Sigmoid colon (tissue), 7 donors: ENCODE measurements around the gene PDE7B. TPM values are rescaled to one million over a fixed set of nuclear protein-coding genes. Genes with fewer than 3 reads are reported as not detected.

Experiments
- DNase-seq: peaks from one replicate; pipeline ENCODE4 v3.0.0-alpha.2; 2019
- H3K27ac ChIP-seq, 4 donors: fragments of 200-600 bp; sonication (generic); one replicate each; pipeline ENCODE4 v1.5.1; 2016 to 2019; ENCODE audit warnings: mild to moderate bottlenecking in 1 of 4
- H3K27me3 ChIP-seq, 3 donors: fragments of 200-600 bp; sonication (generic); one replicate each; pipeline ENCODE4 v1.5.1; 2019; ENCODE audit warnings: mild to moderate bottlenecking in 1 of 3
- H3K36me3 ChIP-seq, 4 donors: fragments of 200-600 bp; sonication (generic); one replicate each; pipeline ENCODE4 v1.5.1; 2016 to 2019
- H3K4me1 ChIP-seq, 4 donors: fragments of 200-600 bp; sonication (generic); one replicate each; pipeline ENCODE4 v1.5.1; 2017 to 2019
- H3K4me3 ChIP-seq, 4 donors: fragments of 200-600 bp; sonication (generic); one replicate each; pipeline ENCODE4 v1.5.1; 2017 to 2019; ENCODE audit warnings: mild to moderate bottlenecking in 2 of 4, moderate library complexity in 1 of 4
- H3K9me3 ChIP-seq, 4 donors: fragments of 200-600 bp in 3 of 4; sonication (generic) in 3 of 4; one replicate each; pipeline versions ENCODE4 v1.5.1 to v1.6.1; 2013 to 2019
- EP300 ChIP-seq, 4 donors: sonication (generic); formaldehyde crosslinking; IDR thresholded peaks; one replicate each; pipeline ENCODE4 v1.6.1; 2017; ENCODE audit warnings: antibody characterized with exemption in 4 of 4
- POLR2A ChIP-seq, 2 donors: fragments of 450-650 bp; IDR thresholded peaks; one replicate each; pipeline ENCODE4 v1.6.1; 2016; ENCODE audit warnings: antibody characterized with exemption in 2 of 2, mild to moderate bottlenecking in 2 of 2, moderate library complexity in 2 of 2
- POLR2AphosphoS5 ChIP-seq, 4 donors: sonication (generic); formaldehyde crosslinking; IDR thresholded peaks; one replicate each; pipeline ENCODE4 v1.6.1; 2017; ENCODE audit warnings: antibody characterized with exemption in 4 of 4
- WGBS, 2 donors: extraction: QIAGEN DNeasy Blood & Tissue Kit; methylation state at CpG; one replicate each; pipeline ENCODE4 v1.1.7; 2013; 5-methylcytosine and 5-hydroxymethylcytosine counted together
- intact Hi-C: fragments of 100-400 bp; cut with DNase I; formaldehyde crosslinking; loops from one replicate; pipeline ENCODE4 v1.15.1; 2023
- polyA plus RNA-seq, 3 donors: library from polyadenylated mRNA; stranded (reverse); fragments of 200-250 nt; gene quantifications; one replicate each; pipeline ENCODE4 v1.2.3, GENCODE V29; 2013
- total RNA-seq, 4 donors: library from RNA; depleted of rRNA; stranded (reverse); fragments of >200 nt; gene quantifications; one replicate each; pipeline ENCODE4 v1.1.0, GENCODE V29; 2016
- TF ChIP-seq, protein P1 (sequence below), 4 experiments: fragments of 450-650 bp in 3 of 4; fragments of 200-600 bp in 1 of 4; IDR thresholded peaks; one replicate each; pipeline ENCODE4 v1.5.1; 2016 to 2019; ENCODE audit warnings: antibody characterized with exemption in 4 of 4, mild to moderate bottlenecking in 3 of 4, moderate library complexity in 2 of 4
- donor health status: healthy with polysubstance abuse.
- donor health status: Bipolar disorder and iron deficiency.
- donor health status: healthy.

Gene PDE7B
- total and polyA plus RNA-seq, 7 donors = 1.1 to 10.3 (median 6.3) TPM

DNA sequence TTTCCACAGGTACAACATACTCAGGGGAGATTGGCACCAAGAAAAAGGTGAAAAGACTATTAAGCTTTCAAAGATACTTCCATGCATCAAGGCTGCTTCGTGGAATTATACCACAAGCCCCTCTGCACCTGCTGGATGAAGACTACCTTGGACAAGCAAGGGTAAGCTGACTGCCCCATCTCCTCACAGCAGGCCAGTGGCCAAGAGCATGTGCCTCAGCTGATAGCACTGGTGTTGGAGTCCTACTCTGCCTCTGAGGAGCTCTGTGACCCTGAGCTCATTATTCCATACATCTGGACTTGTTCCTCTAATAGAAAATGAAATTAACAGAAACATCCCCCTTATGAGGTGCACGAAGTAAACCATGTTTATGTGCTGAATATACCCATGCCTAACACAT, 295.8 kb downstream of the PDE7B start:
- no peak overlapping the region for H3K27ac ChIP-seq
- no peaks in the 10 kb centered on the region for H3K27me3 ChIP-seq
- H3K4me3 ChIP-seq = no peak overlapping the region
- H3K4me1 ChIP-seq = no peaks in the 10 kb centered on the region
- 77 to 92% methylated on average over 2 of the region's 2 CpGs for WGBS, 2 donors
- H3K9me3 ChIP-seq = no peaks in the 10 kb centered on the region
- TF ChIP-seq EP300 (IDR thresholded peaks at IDR 0.05) (no peak), POLR2AphosphoS5 (IDR thresholded peaks at IDR 0.05) (no peak), POLR2A (IDR thresholded peaks at IDR 0.05) (no peak)
- TF ChIP-seq, protein P1, sequence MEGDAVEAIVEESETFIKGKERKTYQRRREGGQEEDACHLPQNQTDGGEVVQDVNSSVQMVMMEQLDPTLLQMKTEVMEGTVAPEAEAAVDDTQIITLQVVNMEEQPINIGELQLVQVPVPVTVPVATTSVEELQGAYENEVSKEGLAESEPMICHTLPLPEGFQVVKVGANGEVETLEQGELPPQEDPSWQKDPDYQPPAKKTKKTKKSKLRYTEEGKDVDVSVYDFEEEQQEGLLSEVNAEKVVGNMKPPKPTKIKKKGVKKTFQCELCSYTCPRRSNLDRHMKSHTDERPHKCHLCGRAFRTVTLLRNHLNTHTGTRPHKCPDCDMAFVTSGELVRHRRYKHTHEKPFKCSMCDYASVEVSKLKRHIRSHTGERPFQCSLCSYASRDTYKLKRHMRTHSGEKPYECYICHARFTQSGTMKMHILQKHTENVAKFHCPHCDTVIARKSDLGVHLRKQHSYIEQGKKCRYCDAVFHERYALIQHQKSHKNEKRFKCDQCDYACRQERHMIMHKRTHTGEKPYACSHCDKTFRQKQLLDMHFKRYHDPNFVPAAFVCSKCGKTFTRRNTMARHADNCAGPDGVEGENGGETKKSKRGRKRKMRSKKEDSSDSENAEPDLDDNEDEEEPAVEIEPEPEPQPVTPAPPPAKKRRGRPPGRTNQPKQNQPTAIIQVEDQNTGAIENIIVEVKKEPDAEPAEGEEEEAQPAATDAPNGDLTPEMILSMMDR (IDR thresholded peaks at IDR 0.05) = no peak
- H3K36me3 ChIP-seq = no peaks in the 10 kb centered on the region
- DNase-seq = no peak
- intact Hi-C loops = no loop called here

DNA sequence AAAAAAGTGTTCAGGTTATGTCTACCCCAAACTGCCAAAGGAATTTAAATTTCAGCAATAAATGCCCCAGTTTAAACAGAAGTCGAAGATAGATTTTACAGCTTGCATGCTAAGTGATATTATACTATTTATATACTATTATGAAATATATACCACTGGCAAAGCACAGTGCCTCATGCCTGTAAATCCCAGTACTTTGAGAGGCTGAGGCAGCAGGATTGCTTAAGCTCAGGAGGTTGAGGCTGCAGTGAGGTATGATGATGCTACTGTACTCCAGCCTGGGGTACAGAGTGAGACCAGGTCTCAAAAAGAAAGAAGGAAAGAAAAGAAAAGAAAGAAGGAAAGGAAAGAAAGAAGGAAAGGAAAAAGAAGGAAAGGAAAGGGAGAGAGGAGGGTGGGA, 296.6 kb downstream of the PDE7B start:
- intact Hi-C loops = no loop called here
- no peak overlapping the region for H3K27ac ChIP-seq
- no peak for TF ChIP-seq POLR2AphosphoS5 (IDR thresholded peaks at IDR 0.05)
- TF ChIP-seq EP300 (IDR thresholded peaks at IDR 0.05) = no peak
- TF ChIP-seq, protein P1 (IDR thresholded peaks at IDR 0.05) = no peak
- no peak for TF ChIP-seq POLR2A (IDR thresholded peaks at IDR 0.05)
- H3K4me3 ChIP-seq = no peak overlapping the region
- no peaks in the 10 kb centered on the region for H3K4me1 ChIP-seq
- DNase-seq = no peak
- H3K9me3 ChIP-seq = no peaks in the 10 kb centered on the region
- H3K27me3 ChIP-seq = no peaks in the 10 kb centered on the region
- no peaks in the 10 kb centered on the region for H3K36me3 ChIP-seq
- 19 to 65% methylated on average over 1 of the region's 1 CpG for WGBS, 2 donors

DNA sequence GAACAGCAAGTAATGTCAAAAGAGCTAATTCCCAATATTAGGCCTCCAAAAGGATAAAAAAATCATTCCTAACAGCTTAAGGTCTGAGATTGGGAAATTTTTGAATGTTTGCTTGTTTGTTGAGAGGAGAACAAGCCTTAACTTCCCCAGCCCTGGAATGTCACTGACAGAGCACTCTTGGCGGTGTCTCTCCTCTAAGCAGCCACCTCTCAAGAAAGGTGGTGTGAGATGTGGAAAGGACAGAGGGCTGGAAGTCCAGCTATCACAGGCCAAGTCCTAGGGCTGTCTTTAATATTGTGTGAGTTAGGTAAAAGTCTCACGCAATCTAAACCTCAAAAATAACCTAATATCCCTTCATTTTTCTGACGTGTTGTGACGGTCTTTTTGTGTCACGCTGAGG, 297.0 kb downstream of the PDE7B start:
- Histone ChIP-seq H3K27me3 (no peaks in the 10 kb centered on the region), H3K9me3 (no peaks in the 10 kb centered on the region), H3K4me3 (no peak overlapping the region), H3K4me1 (no peaks in the 10 kb centered on the region), H3K36me3 (no peaks in the 10 kb centered on the region), H3K27ac (no peak overlapping the region)
- DNase-seq = no peak
- WGBS, 2 donors = 79 to 87% methylated on average over 5 of the region's 5 CpGs
- intact Hi-C loops = no loop called here
- TF ChIP-seq EP300 (IDR thresholded peaks at IDR 0.05) = no peak
- TF ChIP-seq, protein P1 (IDR thresholded peaks at IDR 0.05) = no peak
- TF ChIP-seq POLR2AphosphoS5 (IDR thresholded peaks at IDR 0.05) = no peak
- no peak for TF ChIP-seq POLR2A (IDR thresholded peaks at IDR 0.05)

DNA sequence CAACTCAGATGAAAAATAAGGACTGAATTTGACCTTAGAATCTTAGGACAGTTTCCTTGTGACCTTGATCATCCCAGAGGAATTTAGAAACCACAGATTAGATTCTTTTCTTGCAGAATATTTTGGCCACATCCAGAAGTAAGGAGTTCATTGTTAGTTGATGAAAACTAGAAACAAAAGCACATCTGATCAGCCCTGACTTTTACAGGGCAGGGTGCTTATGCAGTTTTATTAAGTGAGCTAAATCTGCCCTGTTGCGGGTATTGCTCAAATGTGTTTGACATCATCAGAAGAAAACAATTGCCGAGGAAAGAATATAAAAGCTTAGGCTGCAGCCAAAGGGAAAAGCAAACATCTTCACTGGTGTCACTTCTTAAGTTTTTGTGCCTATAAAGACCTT, 297.8 kb downstream of the PDE7B start:
- Histone ChIP-seq H3K4me3 (no peak overlapping the region), H3K36me3 (no peaks in the 10 kb centered on the region), H3K4me1 (no peaks in the 10 kb centered on the region), H3K27ac (no peak overlapping the region), H3K27me3 (no peaks in the 10 kb centered on the region), H3K9me3 (no peaks in the 10 kb centered on the region)
- no peak for DNase-seq
- TF ChIP-seq EP300 (IDR thresholded peaks at IDR 0.05) = no peak
- no peak for TF ChIP-seq POLR2A (IDR thresholded peaks at IDR 0.05)
- TF ChIP-seq POLR2AphosphoS5 (IDR thresholded peaks at IDR 0.05) = no peak
- TF ChIP-seq, protein P1 (IDR thresholded peaks at IDR 0.05) = no peak
- 78% methylated on average over 2 of the region's 2 CpGs for WGBS, 2 donors
- intact Hi-C loops = no loop called here

DNA sequence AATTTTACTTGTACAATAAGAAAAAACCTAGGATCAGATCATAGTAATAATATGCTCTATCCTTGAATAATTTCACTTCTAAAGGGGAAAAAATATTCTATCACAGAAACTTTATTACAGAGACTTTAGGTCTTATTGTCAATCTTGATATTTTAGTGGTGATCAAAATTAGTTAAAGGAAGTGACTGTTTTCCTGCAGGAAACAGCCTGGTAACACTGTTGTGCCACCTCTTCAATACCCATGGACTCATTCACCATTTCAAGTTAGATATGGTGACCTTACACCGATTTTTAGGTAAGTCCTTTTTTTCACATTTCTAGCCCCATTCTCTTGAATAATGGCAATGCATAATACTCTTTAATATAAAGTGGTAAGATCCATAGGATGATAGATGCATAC, 299.5 kb downstream of the PDE7B start:
- intact Hi-C loops = no loop called here
- Histone ChIP-seq H3K4me3 (no peak overlapping the region), H3K27me3 (no peaks in the 10 kb centered on the region), H3K36me3 (no peaks in the 10 kb centered on the region), H3K4me1 (no peaks in the 10 kb centered on the region), H3K9me3 (no peaks in the 10 kb centered on the region), H3K27ac (no peak overlapping the region)
- WGBS, 2 donors = 78 to 97% methylated on average over 1 of the region's 1 CpG
- no peak for TF ChIP-seq POLR2A (IDR thresholded peaks at IDR 0.05)
- TF ChIP-seq POLR2AphosphoS5 (IDR thresholded peaks at IDR 0.05) = no peak
- TF ChIP-seq, protein P1 (IDR thresholded peaks at IDR 0.05) = no peak
- TF ChIP-seq EP300 (IDR thresholded peaks at IDR 0.05) = no peak
- no peak for DNase-seq
